Measurements from ENCODE around the gene LMBR1. TPM values are rescaled to one million over a fixed set of nuclear protein-coding genes. Genes with fewer than 3 reads are reported as not detected.
A peak's percentile ranks its signal among the peaks of the same experiment; 100 is the strongest.
"Not testable (repeated sequence)": the region's sequence is repeated elsewhere in the genome, so short reads cannot be mapped to it uniquely, and the experiment has no call there.

The LMBR1 gene
- polyA plus RNA-seq, 4 donors: 39.4 to 46.9 (median 43.3) TPM

- no peak for DNase-seq (ENCODE audit: low read depth in 4 of 4, low spot score in 2 of 4)
These were observed 35.2 kb downstream of the LMBR1 start for GRCh38 chr7:156857757-156858156.

DNA sequence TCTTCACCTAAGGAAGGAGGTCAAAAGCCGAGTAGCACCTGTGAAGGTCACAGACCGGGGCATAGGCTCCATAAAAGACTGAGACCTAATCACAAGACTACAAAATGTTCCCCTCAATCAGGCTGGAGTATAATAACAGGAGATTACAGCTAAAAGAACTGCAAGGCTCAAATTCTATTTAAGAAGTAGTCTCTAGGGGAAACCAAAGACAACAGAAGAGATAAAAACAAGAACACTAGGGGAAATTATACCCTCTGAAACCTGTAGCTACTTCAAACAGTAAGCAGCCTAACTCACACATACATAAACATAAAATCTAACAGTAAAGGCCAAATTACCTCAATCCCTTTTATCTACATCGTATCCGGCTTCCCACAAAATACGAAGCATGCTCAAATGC lies 38.3 kb downstream of the LMBR1 start:
- no peak for DNase-seq (ENCODE audit: low read depth in 4 of 4, low spot score in 2 of 4)

DNA sequence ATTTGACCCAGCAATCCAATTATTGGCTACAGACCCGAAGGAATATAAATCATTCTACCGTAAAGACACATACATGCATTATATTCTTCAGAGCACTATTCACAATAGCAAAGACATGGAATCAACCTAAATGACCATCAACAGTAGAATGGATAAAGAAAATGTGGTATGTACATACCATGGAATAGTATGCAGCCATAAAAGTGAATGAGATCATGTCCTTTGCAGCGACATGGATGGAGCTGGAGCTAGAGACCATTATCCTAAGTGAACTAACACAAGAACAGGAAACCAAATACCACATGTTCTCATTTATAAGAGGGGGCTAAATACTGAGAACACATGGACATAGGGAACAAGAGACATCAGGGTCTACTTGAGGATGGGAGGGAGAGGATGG lies 44.0 kb downstream of the LMBR1 start:
- no peak for DNase-seq (ENCODE audit: low read depth in 4 of 4, low spot score in 2 of 4)

DNA sequence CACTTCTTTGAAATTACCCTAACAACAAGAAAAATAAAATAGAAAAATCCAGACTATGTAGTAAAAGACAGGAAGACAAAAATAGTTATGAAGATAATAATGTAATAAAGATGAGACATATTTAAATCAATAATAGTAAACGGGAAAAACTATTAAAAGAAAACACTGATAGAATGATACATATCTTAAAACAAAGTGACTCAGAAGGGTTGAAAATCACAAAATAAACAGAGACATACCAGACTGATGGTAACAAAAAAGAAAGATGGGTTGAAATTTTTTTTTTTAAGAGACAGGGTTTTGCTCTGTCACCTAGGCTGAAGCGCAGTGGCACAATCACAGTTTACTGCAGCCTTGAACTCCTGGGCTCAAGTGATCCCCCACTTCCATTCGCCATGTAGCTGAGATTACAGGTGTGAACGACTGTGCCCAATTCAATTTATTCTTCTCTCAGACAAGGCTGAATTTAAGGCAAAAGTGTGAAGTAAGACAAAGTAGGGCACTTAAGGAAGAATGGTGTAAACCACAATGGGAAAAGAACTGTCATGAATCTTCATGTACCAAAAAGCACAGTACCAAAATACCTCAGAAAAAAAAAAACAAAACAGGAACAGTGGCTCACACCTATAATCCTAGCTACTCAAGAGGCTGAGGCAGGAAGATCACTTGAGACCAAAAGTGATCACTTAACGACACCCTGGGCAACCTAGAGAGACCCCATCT lies 47.4 kb downstream of the LMBR1 start:
- DNase-seq (ENCODE audit: low read depth in 4 of 4, low spot score in 2 of 4): no peak

DNA sequence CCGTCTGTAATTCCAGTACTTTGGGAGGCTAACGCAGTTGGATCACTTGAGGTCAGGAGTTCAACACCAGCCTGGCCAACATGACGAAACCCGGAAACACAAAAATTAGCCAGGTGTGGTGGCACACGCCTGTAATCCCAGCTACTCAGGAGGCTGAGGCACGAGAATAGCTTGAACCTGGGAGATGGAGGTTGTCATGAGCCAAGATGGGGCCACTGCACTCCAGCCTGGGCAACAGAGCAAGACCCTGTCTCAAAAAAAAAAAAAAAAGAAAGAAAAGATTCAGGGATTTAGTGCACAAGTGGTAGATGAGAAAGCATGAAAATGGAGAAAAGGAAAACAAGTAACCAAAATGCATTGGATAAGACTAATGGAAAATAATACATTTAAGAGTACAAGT lies 49.4 kb downstream of the LMBR1 start:
- not testable (repeated sequence) for DNase-seq (ENCODE audit: low read depth in 4 of 4, low spot score in 2 of 4)

DNA sequence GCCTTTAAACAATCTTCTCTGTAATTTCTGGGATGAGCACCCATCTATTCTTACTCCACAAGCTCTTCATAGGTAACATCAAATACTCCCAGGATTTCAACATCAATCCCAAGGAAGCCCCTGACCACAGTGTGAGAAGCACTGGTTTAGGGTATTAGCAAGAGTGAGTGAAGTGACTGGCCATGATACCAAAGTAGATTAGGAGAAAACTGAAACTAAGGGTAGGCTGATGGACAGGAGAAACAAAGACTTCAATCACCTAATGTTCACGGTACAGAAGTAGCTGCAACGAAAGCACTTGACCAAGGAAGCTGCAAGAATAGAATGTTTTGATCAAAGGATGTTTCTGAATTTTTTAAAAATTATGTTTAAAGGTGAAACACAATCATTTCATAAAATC lies 49.8 kb downstream of the LMBR1 start:
- no peak for DNase-seq (ENCODE audit: low read depth in 4 of 4, low spot score in 2 of 4)

DNA sequence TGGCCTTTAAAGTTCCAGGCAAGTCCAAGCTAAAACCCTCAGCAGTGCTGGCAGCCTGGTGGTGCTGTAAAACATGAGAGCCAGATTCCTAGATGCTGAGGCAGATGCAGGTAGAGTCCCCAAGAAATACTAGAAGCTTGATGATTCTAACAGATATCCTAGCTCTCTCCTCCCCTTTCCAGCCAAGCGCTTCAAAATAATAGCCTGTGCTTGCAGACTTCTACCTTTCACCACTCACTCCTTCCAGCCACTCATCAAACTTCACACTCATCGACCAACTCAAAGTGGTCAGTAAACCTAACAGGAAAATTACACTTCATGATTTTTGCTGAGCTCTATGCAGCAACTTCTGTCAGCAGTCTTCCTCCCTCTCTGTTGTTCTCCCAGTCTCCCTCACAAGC lies 50.2 kb downstream of the LMBR1 start:
- peak in 3 of 4 donors; percentile 7 to 31 (median 15) for DNase-seq (ENCODE audit: low read depth in 4 of 4, low spot score in 2 of 4)

- DNase-seq (ENCODE audit: low read depth in 4 of 4, low spot score in 2 of 4): peak in 1 of 4 donors; percentile 0
These were observed 50.7 kb downstream of the LMBR1 start for GRCh38 chr7:156842317-156842716.

- no peak for DNase-seq (ENCODE audit: low read depth in 4 of 4, low spot score in 2 of 4)
These were observed 51.5 kb downstream of the LMBR1 start for GRCh38 chr7:156841497-156841896.

- DNase-seq (ENCODE audit: low read depth in 4 of 4, low spot score in 2 of 4): no peak
These were observed 52.8 kb downstream of the LMBR1 start for GRCh38 chr7:156840134-156840533.

DNA sequence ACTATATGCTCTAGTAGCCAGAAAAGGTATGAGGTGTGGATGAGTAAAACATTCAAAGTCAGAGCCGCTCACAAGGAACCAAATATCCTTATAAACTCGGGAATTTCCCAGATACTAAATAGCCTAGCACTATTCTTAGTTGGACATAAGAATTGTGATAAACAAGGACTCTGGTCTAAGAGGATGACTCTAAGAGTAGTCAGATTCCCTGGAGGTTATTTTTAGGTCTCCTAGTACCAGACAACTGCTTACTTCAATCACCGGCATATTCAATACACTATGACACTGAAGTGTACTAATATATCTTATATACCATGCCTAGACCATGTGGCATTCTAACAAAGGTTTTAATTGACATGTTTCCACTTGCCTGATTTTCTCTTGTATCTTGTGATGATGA lies 56.5 kb downstream of the LMBR1 start:
- DNase-seq (ENCODE audit: low read depth in 4 of 4, low spot score in 2 of 4): no peak

DNA sequence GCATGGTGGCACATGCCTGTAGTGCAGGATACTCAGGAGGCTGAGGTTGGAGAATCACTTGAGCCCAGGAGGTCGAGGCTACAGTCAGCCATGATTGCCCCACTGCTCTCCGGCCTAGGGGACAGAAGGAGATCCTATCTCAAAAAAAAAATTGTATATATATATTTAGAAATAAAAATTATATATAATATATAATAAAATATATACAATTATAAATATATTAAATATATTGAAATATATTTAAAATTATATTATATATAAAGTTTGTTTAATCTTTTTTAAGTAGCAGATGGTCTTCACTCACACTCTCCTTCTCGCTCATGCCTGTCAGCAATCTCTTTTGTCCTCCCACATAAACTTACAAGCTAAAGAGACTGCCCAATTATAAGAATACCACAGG lies 58.5 kb downstream of the LMBR1 start:
- DNase-seq (ENCODE audit: low read depth in 4 of 4, low spot score in 2 of 4): no peak

DNA sequence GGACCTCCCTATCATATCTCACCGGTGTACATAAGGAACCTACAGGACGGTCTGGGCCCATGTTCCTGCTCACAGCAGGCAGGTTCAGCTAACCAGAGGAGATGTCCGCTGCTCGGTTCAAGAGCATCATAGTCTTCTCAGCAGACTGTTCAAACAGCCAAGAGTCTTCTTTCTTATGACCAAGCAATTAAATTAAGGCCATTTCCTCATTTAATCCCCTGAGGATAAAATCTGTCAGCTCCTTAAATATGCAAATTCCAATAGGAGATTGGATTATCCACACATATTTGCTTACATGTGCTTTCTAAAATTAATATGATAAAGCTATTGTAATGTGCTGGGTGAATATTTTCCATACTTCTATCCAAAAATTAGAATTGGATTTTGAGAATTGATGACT lies 59.7 kb downstream of the LMBR1 start:
- DNase-seq (ENCODE audit: low read depth in 4 of 4, low spot score in 2 of 4): no peak

- no peak for DNase-seq (ENCODE audit: low read depth in 4 of 4, low spot score in 2 of 4)
These were observed 60.6 kb downstream of the LMBR1 start for GRCh38 chr7:156832195-156832877.

- no peak for DNase-seq (ENCODE audit: low read depth in 4 of 4, low spot score in 2 of 4)
These were observed 63.2 kb downstream of the LMBR1 start for GRCh38 chr7:156829669-156830336.

DNA sequence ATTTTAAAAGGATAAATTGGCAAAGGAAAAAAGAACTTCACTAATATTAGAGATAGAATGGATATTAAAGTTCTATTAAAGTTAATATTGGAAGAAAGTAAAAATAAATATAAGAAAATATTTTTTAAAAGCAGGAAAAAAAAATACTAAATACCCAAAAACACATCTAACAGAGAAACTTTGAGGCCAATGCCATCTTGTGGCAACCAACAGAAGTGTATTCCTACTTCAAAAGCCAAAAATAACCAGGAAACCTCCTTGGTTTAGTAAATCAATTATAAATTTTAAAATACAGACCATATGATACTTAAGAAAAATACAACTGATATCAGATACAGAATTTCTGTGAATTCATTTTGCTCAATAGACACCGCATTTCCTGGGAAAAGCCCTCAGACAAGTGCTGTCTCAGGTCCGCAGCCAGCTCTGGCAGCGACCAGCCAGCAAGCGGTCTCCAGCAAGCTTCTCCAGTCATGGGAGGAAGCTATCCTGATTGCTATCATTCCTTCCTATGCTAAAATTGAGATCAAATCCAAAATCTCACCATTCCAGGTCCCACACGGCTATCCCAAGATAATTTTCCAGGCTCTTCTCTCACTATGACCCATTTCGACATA lies 65.3 kb downstream of the LMBR1 start:
- no peak for DNase-seq (ENCODE audit: low read depth in 4 of 4, low spot score in 2 of 4)

GRCh38 chr7:156823435-156823834 lies 69.5 kb downstream of the LMBR1 start:
- no peak for DNase-seq (ENCODE audit: low read depth in 4 of 4, low spot score in 2 of 4)

DNA sequence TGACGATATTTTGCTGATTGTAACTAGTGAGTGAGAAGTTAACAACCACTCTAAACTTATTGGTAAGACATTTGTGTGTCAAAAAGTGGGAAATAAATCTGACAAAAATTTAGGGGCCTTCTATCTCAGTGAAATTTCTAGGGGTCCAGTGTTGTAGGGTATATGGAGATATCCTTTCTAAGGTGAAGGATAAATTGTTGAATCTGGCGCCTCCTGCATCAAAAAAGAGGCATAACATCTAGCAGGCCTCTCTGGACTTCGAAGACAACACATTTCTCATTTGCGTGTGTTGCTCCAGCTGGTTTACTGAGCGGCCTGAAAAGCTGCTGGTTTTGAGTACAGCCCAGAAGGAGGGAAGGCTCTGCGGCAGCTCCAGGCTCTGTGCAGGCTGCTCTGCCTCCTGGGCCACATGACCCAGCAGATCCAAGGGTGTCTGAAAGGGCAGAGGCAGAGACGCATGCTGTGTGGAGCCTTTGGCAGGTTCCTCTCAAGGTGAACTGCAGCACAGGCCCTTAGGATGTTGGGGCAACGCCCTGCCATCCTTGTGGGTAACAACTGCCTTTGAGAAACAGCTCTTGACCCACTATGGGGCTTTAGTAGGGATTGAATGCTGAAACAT lies 72.4 kb downstream of the LMBR1 start:
- no peak for DNase-seq (ENCODE audit: low read depth in 4 of 4, low spot score in 2 of 4)

DNA sequence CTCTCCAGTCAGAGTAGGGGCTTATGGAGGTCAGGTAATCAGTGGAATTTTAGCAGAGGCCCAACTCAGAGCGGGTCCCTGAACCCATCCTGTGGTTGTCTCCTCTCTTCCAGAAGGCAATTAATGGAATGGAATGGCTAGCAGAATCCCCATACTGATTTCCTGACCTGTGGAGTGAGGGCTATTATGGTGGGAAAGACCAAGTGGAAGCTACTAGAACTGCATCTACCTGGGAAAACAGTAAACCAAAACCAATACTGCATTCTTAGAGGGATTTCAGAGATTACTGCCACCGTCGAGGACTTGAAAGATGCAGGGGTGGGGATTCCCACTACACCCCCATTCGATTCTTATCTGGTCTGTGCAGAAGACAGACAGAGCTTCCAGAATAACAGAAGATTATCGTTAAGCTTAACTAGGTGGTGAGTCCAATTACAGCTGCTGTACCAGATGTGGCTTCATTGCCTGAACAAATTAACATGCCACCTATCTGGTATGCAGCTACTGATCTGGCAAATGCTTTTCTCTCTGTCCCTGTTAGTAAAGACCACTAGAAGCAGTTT lies 73.2 kb downstream of the LMBR1 start:
- DNase-seq (ENCODE audit: low read depth in 4 of 4, low spot score in 2 of 4): no peak

GRCh38 chr7:156818133-156818532 lies 74.8 kb downstream of the LMBR1 start:
- no peak for DNase-seq (ENCODE audit: low read depth in 4 of 4, low spot score in 2 of 4)

Measured in left renal cortex interstitium (tissue), 4 donors.